GM12873 (cell line): ENCODE measurements around the gene CTCFL.

Experiments
- TF ChIP-seq, protein P1 (sequence below): IDR thresholded peaks from 2 replicates; pipeline ENCODE4 v1.5.1; 2012; ENCODE audit warnings: low read depth, mild to moderate bottlenecking, moderate library complexity, low read length, control low read depth; ENCODE audit not compliant: insufficient read depth; ENCODE audit errors: missing control alignments

Gene CTCFL

GRCh38 chr20:57568960-57569359, 44.0 kb upstream of the CTCFL start:
- TF ChIP-seq, protein P1, sequence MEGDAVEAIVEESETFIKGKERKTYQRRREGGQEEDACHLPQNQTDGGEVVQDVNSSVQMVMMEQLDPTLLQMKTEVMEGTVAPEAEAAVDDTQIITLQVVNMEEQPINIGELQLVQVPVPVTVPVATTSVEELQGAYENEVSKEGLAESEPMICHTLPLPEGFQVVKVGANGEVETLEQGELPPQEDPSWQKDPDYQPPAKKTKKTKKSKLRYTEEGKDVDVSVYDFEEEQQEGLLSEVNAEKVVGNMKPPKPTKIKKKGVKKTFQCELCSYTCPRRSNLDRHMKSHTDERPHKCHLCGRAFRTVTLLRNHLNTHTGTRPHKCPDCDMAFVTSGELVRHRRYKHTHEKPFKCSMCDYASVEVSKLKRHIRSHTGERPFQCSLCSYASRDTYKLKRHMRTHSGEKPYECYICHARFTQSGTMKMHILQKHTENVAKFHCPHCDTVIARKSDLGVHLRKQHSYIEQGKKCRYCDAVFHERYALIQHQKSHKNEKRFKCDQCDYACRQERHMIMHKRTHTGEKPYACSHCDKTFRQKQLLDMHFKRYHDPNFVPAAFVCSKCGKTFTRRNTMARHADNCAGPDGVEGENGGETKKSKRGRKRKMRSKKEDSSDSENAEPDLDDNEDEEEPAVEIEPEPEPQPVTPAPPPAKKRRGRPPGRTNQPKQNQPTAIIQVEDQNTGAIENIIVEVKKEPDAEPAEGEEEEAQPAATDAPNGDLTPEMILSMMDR = no peak

DNA sequence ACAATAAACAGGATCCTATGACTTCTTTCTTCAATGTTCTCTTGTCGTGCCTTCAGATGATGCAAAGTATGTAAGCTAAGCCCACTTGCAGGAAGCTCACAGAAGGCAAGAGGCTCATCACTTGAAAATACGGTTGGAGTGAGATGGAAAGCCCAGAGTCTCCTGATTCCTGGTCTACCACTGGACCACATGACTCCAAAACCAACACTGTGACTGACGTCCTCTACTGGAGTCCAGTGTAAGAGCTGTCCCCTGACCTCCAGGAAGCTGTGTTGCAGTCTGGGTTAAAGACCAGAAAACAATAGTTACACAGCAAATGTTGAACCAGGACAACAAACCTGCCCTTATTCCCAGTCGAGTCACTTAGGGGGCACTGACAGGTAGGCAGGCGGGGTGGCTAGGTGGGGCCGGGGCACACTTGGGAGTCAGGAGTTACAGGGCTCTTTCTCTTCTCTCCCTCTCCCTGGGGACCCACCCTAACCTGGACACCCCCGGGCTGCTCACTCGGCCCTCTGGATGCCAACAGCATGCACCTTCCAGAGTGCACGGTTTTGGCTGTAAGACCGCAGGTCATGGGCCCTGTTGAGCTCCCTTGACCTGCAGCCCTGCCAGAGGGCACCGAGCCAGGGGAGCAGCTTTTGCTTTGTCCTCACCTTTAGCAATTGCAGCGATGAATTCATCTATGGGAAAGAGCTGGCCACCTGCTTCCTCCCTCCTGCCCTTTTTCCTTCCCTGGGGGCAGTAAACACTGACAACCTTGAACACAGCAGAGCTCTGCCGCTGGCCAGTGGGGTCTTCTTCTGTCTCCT, 43.4 kb upstream of the CTCFL start:
- TF ChIP-seq, protein P1 = no peak

DNA sequence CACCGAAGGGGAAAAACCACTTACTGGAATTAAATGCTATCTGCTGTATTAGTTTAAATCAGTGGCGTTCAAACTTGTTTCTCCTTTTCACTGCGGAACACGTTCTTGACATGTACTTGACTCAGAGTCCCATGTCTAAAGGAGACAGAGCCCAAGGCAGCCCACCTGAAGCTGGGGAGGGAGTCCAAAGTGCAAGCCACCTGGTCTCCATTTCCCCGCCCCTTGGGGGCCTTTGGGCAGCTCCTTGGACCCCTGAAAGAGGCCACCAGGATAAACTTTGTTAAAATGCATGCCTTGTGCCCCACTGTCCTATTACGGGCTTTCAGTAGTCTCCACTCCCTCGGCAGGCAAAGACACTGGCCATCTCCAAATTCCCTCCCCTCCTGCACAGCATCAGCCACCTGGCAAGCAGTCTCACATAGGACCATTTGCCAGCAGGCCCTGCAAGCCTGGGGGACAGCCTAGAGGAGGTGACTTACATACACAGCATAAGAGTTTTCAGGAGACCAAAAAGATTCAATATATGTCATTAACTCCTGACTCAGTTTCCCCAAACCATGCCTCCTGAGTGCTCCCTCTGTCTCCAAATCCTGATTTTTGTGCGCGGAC, 42.6 kb upstream of the CTCFL start:
- TF ChIP-seq, protein P1 = no peak

DNA sequence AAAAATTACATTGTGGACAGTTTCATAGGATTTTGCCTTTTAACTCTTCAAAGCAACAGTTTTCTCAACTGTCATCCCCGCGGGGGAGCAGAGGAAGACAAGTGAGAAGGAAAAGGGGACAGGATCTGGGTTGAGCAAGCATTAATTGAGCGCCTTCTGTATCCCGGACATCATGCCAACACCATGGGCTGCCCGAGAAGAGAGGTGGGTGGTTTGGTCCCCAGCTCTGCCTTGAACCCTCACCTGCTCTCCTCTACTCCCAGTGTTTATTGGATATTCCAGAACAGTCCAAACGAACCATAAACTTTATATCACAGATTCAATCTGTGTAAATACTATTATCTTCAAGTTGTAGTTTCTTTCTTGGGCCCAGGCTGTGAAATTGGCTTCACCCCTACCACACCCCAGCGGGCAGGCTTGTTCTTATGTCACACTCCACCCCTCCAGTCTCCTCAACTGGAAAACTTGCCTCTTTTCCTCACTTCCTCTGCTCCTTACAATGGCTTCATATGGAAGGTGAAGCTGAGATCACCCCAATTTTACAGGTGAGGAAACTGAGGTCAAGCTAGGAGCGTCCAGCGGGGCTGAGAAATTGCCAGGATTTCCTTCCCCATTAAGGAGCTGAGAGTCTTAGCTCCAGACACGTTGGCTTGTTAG, 42.0 kb upstream of the CTCFL start:
- TF ChIP-seq, protein P1 = no peak

- TF ChIP-seq, protein P1 = no peak
These were observed 41.5 kb upstream of the CTCFL start for GRCh38 chr20:57566399-57566798.

DNA sequence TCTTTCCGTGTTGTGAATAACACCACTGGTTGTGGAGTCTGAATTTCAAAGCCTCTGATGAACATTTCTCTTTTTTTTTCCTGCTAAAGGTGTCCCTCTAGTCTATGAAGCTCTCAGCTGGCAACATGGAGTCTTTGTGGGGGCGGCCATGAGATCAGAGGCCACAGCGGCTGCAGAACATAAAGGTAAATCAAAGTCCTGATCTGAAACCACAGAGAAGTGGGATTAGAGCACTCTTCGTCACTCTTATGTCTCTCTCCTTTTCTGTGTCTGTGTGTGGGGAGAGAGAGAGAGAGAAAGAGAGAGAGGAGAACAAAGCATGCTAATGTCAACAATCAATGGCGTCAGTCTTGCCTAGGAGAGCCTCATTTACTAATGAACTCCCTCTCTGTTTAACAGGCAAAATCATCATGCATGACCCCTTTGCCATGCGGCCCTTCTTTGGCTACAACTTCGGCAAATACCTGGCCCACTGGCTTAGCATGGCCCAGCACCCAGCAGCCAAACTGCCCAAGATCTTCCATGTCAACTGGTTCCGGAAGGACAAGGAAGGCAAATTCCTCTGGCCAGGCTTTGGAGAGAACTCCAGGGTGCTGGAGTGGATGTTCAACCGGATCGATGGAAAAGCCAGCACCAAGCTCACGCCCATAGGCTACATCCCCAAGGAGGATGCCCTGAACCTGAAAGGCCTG, 40.2 kb upstream of the CTCFL start:
- TF ChIP-seq, protein P1 = no peak
